ENCODE measurements around the gene DCXR.

The DCXR gene

GRCh38 chr17:82055965-82056728 is 18.6 kb upstream of the DCXR start:
- in situ Hi-C loops (cut with MboI; ENCODE audit: low sequenced_read_pairs): no loop called here

- in situ Hi-C loops (cut with MboI; ENCODE audit: low sequenced_read_pairs): no loop called here
Measured at GRCh38 chr17:82055023-82055964, 17.8 kb upstream of the DCXR start.

DNA sequence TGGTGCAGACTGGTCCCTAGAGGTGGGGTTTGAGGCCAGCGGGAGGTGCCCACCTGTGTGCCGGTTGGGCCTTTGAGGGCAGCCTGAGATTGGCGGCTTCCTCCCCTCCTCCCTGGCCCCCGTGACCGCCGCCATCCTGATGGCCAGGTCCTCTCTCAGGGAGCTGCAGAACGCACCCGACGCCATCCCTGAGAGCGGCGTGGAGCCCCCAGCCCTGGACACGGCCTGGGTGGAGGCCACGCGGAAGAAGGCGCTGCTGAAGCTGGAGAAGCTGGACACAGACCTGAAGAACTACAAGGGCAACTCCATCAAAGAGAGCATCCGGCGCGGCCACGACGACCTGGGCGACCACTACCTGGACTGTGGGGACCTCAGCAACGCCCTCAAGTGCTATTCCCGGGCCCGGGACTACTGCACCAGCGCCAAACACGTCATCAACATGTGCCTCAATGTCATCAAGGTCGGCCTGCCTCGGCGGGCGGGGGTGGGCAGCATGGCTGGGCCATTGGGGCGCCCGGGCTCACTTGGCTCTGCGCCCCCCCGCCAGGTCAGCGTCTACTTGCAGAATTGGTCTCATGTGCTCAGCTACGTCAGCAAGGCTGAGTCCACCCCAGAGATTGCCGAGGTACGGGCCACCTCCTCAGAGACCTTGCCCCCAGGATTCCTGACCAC is 17.0 kb upstream of the DCXR start:
- in situ Hi-C loops (cut with MboI; ENCODE audit: low sequenced_read_pairs): no loop called here

DNA sequence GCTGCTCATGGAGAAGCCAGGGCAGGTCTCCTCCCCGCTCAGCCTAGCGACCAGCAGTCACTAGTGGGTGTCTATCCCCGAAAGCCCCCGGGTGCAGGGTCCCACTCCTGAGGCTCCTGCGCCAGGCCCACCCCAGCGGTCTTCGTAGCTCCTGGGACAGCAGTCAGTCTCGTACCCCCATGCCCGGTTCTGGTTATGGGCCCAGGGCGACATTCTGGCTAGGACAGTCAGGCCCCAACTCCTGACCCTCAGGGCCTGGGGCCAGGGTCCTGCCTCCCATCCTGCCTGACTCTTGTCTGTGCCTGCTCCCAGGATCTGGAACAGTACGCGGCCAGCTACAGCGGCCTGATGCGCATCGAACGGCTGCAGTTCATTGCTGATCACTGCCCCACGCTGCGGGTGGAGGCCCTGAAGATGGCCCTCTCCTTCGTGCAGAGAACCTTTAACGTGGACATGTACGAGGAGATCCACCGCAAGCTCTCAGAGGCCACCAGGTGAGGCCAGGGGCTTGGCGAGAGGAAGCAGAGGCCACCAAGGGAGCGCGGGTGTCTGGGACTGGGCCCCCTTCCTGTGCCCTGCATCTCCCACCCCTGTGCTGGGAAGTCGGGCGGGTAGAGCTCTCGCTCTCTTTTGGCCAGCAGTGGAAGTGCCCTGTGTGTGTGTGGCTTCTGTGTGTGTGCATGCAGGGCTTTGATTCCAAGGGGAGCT is 16.2 kb upstream of the DCXR start:
- in situ Hi-C loops (cut with MboI; ENCODE audit: low sequenced_read_pairs): no loop called here

- in situ Hi-C loops (cut with MboI; ENCODE audit: low sequenced_read_pairs): no loop called here
Measured at GRCh38 chr17:82053130-82053529, 15.6 kb upstream of the DCXR start.

DNA sequence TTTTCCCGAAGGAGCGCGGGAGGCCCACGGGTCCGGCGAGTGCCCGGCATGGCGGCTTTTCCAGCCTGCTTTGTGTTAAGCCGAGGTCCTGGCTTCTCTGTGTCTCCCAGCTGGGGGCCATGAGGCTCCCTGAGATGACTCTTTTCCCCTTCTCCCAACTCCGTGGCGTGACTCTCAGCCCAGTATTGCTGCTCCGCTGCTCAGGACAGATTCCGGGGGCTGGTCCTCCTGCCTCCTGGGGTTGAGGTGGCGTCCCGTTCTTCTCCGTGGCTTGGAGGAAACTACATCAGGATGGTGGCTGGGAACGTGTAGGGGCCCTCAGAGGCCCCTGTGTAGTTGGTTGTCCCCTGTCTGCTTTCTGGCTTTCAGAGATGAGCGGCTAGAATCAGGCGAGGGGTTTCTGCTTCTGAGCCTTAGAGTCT is 15.2 kb upstream of the DCXR start:
- in situ Hi-C loops (cut with MboI; ENCODE audit: low sequenced_read_pairs): no loop called here

GRCh38 chr17:82051776-82052637 is 14.5 kb upstream of the DCXR start, which contains the start of the genes GPS1 and RFNG:
GPS1 (plus strand) TSS chr17:82051898; CDS start chr17:82051932, 34 bp downstream.
RFNG (minus strand) TSS chr17:82051811; CDS start chr17:82051766, 45 bp downstream.
- in situ Hi-C loops (cut with MboI; ENCODE audit: low sequenced_read_pairs): no loop called here

DNA sequence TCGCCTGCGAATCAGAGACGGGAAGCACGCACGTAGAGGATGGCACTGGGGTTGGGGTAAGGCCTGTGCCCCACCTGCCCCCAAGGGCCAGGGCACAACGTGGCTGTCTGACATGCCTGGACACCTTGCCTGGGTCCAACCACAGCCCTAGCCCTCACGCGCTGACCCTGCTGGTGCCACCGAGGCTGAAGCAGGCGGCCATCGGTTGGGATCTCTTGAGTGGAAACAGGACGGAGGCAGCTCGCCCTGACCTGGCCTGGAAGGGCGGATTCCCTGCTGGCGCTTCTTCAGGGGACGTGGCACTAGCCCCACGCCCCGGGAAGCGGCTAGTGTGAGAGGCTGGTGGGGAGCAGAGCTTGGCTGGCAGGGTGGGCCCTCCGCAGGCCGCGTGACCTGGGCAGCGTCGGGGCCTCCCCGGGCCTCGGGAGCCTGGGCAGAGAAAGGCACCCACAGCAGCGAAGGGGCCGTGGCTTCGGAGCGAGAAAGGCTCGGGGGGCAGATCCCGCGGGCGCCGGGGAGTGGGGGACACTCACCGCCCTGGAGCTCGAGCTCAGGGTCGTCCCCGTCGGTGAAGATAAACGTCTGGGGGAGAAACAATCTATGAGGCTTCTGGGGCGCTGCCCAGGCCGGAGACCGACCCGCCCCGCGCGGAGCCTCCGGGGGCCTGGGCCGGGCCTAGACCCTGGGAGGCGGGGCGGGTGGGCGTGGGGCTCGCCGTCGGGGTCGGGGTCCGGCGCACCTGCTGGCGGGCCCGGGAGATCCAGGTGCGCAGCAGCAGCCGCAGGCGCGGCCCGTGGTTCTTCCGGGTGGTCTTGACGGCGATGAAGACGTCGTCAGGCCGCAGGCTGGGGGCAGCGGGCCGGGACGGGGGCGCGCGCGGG is 13.5 kb upstream of the DCXR start:
- in situ Hi-C loops (cut with MboI; ENCODE audit: low sequenced_read_pairs): no loop called here

- in situ Hi-C loops (cut with MboI; ENCODE audit: low sequenced_read_pairs): no loop called here
Measured at GRCh38 chr17:82050152-82050760, 12.8 kb upstream of the DCXR start.

- in situ Hi-C loops (cut with MboI; ENCODE audit: low sequenced_read_pairs): loop anchor here (25.0 kb wide), 1 partner anchor 113 kb away; no protein-coding TSS in a partner anchor
Measured at GRCh38 chr17:82049521-82049971, 12.0 kb upstream of the DCXR start.

- in situ Hi-C loops (cut with MboI; ENCODE audit: low sequenced_read_pairs): loop anchor here (25.0 kb wide), 1 partner anchor 113 kb away; no protein-coding TSS in a partner anchor
Measured at GRCh38 chr17:82049106-82049505, 11.6 kb upstream of the DCXR start.

- in situ Hi-C loops (cut with MboI; ENCODE audit: low sequenced_read_pairs): loop anchor here (25.0 kb wide), 1 partner anchor 114 kb away; no protein-coding TSS in a partner anchor
Measured at GRCh38 chr17:82048571-82048971, 11.1 kb upstream of the DCXR start.

DNA sequence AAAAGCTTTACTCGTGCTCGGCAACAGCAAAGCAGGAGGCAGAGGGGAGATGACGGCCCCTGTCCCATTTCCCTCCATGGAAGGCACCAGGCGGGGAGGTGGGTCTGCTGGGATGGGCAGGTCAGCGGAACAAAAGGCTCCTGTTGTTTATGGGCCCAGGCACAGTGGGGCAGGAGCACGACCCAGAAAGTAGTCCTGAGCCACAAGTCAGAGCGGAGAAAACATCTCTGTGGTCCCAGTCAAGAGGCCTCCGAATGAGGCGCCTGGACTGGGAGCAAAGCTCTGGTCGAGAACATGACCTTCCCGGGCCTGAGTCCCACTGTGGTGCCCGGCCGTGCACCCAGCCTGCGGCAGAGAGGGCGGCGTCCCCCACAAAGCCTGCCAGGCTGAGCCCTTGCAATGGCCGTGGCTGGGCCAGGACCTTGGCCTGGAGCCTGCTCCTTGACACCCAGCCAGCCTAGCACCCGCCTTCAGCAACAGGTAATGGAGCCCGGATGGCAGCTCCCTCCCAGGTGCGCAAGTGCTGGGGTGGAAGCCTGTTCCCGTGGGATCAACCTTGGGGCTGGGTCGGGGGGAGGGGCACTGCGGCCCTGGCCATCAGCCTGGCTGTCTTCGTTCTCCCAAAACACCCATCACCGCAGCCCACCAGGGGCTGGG is 10.5 kb upstream of the DCXR start:
- in situ Hi-C loops (cut with MboI; ENCODE audit: low sequenced_read_pairs): loop anchor here (25.0 kb wide), 1 partner anchor 114 kb away; no protein-coding TSS in a partner anchor

DNA sequence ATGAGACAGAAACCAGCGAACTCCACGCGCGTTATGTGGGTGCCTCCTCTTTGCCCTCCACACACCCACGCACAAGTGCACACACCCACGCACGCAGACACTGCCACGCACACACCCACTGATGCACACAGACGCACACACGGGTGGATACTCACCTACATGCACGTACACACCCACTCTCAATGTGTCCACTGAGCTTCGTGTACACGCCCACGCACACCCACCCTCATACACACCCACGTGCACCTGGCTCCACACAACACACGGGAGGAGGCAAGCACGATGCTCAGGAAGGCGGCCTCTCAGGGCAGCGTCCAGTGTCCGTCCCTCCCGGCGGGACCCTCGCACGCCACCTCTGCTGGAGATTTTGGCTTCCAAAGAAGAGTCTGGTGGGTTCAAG is 9.9 kb upstream of the DCXR start:
- in situ Hi-C loops (cut with MboI; ENCODE audit: low sequenced_read_pairs): loop anchor here (25.0 kb wide), 1 partner anchor 115 kb away; no protein-coding TSS in a partner anchor

DNA sequence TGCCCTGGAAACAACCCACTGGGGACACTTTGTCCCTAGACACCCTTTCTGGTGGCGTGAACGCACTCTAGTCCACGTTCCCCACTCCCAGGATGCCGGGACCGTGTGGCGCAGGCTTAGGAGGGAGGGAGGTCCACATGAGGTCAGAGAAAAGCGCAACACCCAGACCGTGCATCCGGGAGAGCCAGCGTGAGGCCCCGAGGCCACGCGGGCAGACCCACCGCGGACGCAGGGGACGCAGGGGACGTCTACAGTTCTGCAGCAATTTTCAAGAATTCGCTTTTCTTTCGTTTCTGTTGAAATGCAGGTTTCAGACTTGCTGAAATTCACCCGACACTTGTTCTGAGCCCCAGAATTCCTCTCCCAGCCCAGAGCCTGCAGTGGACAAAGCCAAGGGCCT is 9.4 kb upstream of the DCXR start:
- in situ Hi-C loops (cut with MboI; ENCODE audit: low sequenced_read_pairs): loop anchor here (25.0 kb wide), 1 partner anchor 115 kb away; no protein-coding TSS in a partner anchor

- in situ Hi-C loops (cut with MboI; ENCODE audit: low sequenced_read_pairs): loop anchor here (25.0 kb wide), 1 partner anchor 116 kb away; no protein-coding TSS in a partner anchor
Measured at GRCh38 chr17:82045936-82046484, 8.5 kb upstream of the DCXR start.

GRCh38 chr17:82043507-82043906 is 6.0 kb upstream of the DCXR start:
- in situ Hi-C loops (cut with MboI; ENCODE audit: low sequenced_read_pairs): loop anchor here (25.0 kb wide), 1 partner anchor 119 kb away; no protein-coding TSS in a partner anchor
